Heart right ventricle (tissue), 16 donors: ENCODE data around the gene SPATA17. TPM values are rescaled to one million over a fixed set of nuclear protein-coding genes. Genes with fewer than 3 reads are reported as not detected.

ENCODE experiments used
- ATAC-seq, 8 donors: fragments of 200-7000 bp; cut with Tn5 transposase; one replicate each; pipeline ENCODE4 v1.9.1; 2020; ENCODE audit warnings: mild to moderate bottlenecking in 8 of 8, moderate library complexity in 8 of 8, moderate number of reproducible peaks in 1 of 8
- DNase-seq, 2 donors: peaks; one replicate each; pipeline ENCODE4 v3.0.0-alpha.2; 2020
- H3K27ac ChIP-seq, 10 donors: fragments of 200-600 bp; sonication (generic) in 2 of 10; one replicate each; pipeline versions ENCODE4 v1.5.0 to v1.8.0; 2020 to 2022; ENCODE audit warnings: mild to moderate bottlenecking in 3 of 10
- H3K27me3 ChIP-seq, 7 donors: fragments of 200-600 bp; one replicate each; pipeline ENCODE4 v1.8.0; 2021 to 2022; ENCODE audit warnings: mild to moderate bottlenecking in 2 of 7
- H3K36me3 ChIP-seq, 9 donors: fragments of 200-600 bp; sonication (generic) in 1 of 9; one replicate each; pipeline versions ENCODE4 v1.5.0 to v1.8.0; 2020 to 2022; ENCODE audit warnings: mild to moderate bottlenecking in 2 of 9
- H3K4me1 ChIP-seq, 9 donors: fragments of 200-600 bp; sonication (generic) in 1 of 9; one replicate each; pipeline versions ENCODE4 v1.5.0 to v1.8.0; 2020 to 2022; ENCODE audit warnings: mild to moderate bottlenecking in 4 of 9
- H3K4me3 ChIP-seq, 10 donors: fragments of 200-600 bp; sonication (generic) in 2 of 10; one replicate each; pipeline versions ENCODE4 v1.5.0 to v1.8.0; 2020 to 2022; ENCODE audit warnings: mild to moderate bottlenecking in 7 of 10, moderate library complexity in 2 of 10
- H3K9me3 ChIP-seq, 11 donors: fragments of 200-600 bp in 10 of 11; sonication (generic) in 2 of 11; one replicate each; pipeline versions ENCODE4 v1.5.0 to v1.8.0; 2013 to 2022; ENCODE audit warnings: mild to moderate bottlenecking in 2 of 11, control low read depth in 1 of 11, moderate library complexity in 1 of 11
- CTCF ChIP-seq, 9 donors: fragments of 200-600 bp; sonication (generic) in 2 of 9; IDR thresholded peaks; one replicate each; pipeline versions ENCODE4 v1.5.0 to v1.8.0; 2021 to 2022; ENCODE audit warnings: antibody characterized with exemption in 9 of 9, mild to moderate bottlenecking in 5 of 9, moderate library complexity in 1 of 9
- WGBS, 2 donors: extraction: QIAGEN DNeasy Blood & Tissue Kit; methylation state at CpG; one replicate each; pipeline ENCODE4 v1.1.7; 2013; ENCODE audit warnings: inconsistent platforms in 1 of 2; 5-methylcytosine and 5-hydroxymethylcytosine counted together
- intact Hi-C, 10 donors: fragments of 100-400 bp; cut with DNase I; formaldehyde crosslinking; loops; one replicate each; pipeline versions ENCODE4 v1.11.1 to v1.14.2; 2022
- polyA plus RNA-seq, 2 donors: library from polyadenylated mRNA; stranded (reverse); fragments of 200-250 nt; gene quantifications; one replicate each; pipeline ENCODE4 v1.2.3, GENCODE V29; 2013
- total RNA-seq, 10 donors: library from RNA; stranded (reverse); fragmentation: NEBNext Ultra II Directional in 3 of 10; extraction: Animal tissue kit (Norgen Biotek cat#: 25700) in 3 of 10; gene quantifications; one replicate each; pipeline versions ENCODE4 v1.2.1 to v1.2.4, GENCODE V29; 2021 to 2023
- donor health status: Arrhythmogenic right ventricular cardiomyopathy.
- donor health status: ischemic (EF 13 %, LVEDD 7.1; RV severe dilation, severe dysfunction).
- donor health status: healthy with polysubstance abuse.
- donor health status: DM: no; HTN: yes; CAD: no.
- donor health status: DM: no; HTN: no; CAD: no.
- donor health status: ischemic (EF 25% LVEDD 6.9; RV normal size, moderate dysfunction).
- donor health status: ischemic (EF 25% LVEDD 5.7; RV mildly dilated, moderate dysfunction).
- donor health status: healthy.
- donor health status: DM: yes; HTN: yes; CAD: no.
- donor health status: Ischemic cardiomyopathy.
- donor health status: ischemic (EF 35%, LVEDD 5.7; RV mildly dilated, moderate dysfunction).
- donor health status: nonischemic (EF 11% LVEDD 7.7; RV severe dilation, severe dysfunction).
- donor health status: DM: yes; HTN: yes; CAD: no.
- donor health status: PGD.
- donor health status: ischemic (EF 29% LVEDD 5.4; RV normal size, mild dysfunction).
- donor health status: nonischemic (EF 23%, LVEDD 6.1; RV moderate dilation, normal function).

SPATA17 gene
- total and polyA plus RNA-seq, 12 donors = 0.51 to 3.3 (median 1.3) TPM

- intact Hi-C loops = no loop called here
- peaks cover 0 to 7% (median 0%) of the 10 kb centered on the region in 9 donors for H3K4me1 ChIP-seq
- DNase-seq = no peak
- H3K27me3 ChIP-seq = no peaks in the 10 kb centered on the region
- peaks cover 0 to 15% (median 0%) of the 10 kb centered on the region in 11 donors for H3K9me3 ChIP-seq
- no peaks in the 10 kb centered on the region for H3K36me3 ChIP-seq
- no peak overlapping the region for H3K4me3 ChIP-seq
- TF ChIP-seq CTCF (IDR thresholded peaks at IDR 0.05) = no peak
- WGBS, 2 donors = 15 to 23% methylated on average over 5 of the region's 5 CpGs
- ATAC-seq = no peak
- no peak overlapping the region for H3K27ac ChIP-seq
Observed at GRCh38 chr1:217857061-217857460, 225.9 kb downstream of the SPATA17 start.

GRCh38 chr1:217861658-217862057 is 230.5 kb downstream of the SPATA17 start:
- WGBS, 2 donors = 60 to 76% methylated on average over 1 of the region's 1 CpG
- no peak overlapping the region for H3K27ac ChIP-seq
- peaks cover 0 to 7% (median 0%) of the 10 kb centered on the region in 9 donors for H3K4me1 ChIP-seq
- no peak for DNase-seq
- H3K4me3 ChIP-seq = no peak overlapping the region
- no peaks in the 10 kb centered on the region for H3K27me3 ChIP-seq
- H3K36me3 ChIP-seq = no peaks in the 10 kb centered on the region
- TF ChIP-seq CTCF (IDR thresholded peaks at IDR 0.05) = no peak
- H3K9me3 ChIP-seq = peaks cover 0 to 15% (median 0%) of the 10 kb centered on the region in 11 donors
- intact Hi-C loops = no loop called here
- no peak for ATAC-seq

GRCh38 chr1:217867446-217867995 is 236.4 kb downstream of the SPATA17 start:
- Histone ChIP-seq H3K27ac (no peak overlapping the region), H3K27me3 (no peaks in the 10 kb centered on the region), H3K4me1 (no peaks in the 10 kb centered on the region), H3K9me3 (no peaks in the 10 kb centered on the region), H3K36me3 (no peaks in the 10 kb centered on the region), H3K4me3 (no peak overlapping the region)
- ATAC-seq (no peak), DNase-seq (no peak)
- intact Hi-C loops = no loop called here
- 77 to 90% methylated on average over 3 of the region's 3 CpGs for WGBS, 2 donors
- TF ChIP-seq CTCF (IDR thresholded peaks at IDR 0.05) = no peak

GRCh38 chr1:217871955-217872354 is 240.8 kb downstream of the SPATA17 start:
- Histone ChIP-seq H3K4me3 (no peak overlapping the region), H3K4me1 (no peaks in the 10 kb centered on the region), H3K9me3 (no peaks in the 10 kb centered on the region), H3K27ac (no peak overlapping the region), H3K36me3 (no peaks in the 10 kb centered on the region), H3K27me3 (no peaks in the 10 kb centered on the region)
- WGBS, 2 donors = 91 to 94% methylated on average over 2 of the region's 2 CpGs
- DNase-seq = no peak
- ATAC-seq = no peak
- intact Hi-C loops = no loop called here
- TF ChIP-seq CTCF (IDR thresholded peaks at IDR 0.05) = no peak
